OCI-LY3 (cell line): ENCODE measurements around the gene SLC43A1.

ENCODE experiments used
- H2AFZ ChIP-seq: fragments of 200-600, 300-600 bp; shearing (Covaris generic); 2 replicates; pipeline ENCODE4 v1.6.0; 2014; ENCODE audit warnings: antibody characterized with exemption, low read depth, low read length
- H3K27ac ChIP-seq: fragments of 200-600, 300-600 bp; sonication (generic); 2 replicates; pipeline ENCODE4 v1.5.1; 2014; ENCODE audit warnings: mild to moderate bottlenecking, low read length, moderate library complexity, mixed read lengths
- H3K27me3 ChIP-seq: fragments of 200-600, 300-600 bp; sonication (generic); 2 replicates; pipeline ENCODE4 v1.6.1; 2014; ENCODE audit warnings: low read depth, low read length, mixed read lengths
- H3K36me3 ChIP-seq: fragments of 200-600, 300-600 bp; sonication (generic); replicated peaks from 2 replicates; pipeline ENCODE3; 2014; ENCODE audit warnings: low read depth, low read length, mixed read lengths
- H3K4me1 ChIP-seq: fragments of 300-600, 200-600 bp; sonication (generic); 2 replicates; pipeline ENCODE4 v1.6.1; 2014; ENCODE audit warnings: low read length, mixed read lengths
- H3K4me2 ChIP-seq: fragments of 200-600, 300-600 bp; sonication (generic); 2 replicates; pipeline ENCODE4 v1.6.1; 2014; ENCODE audit warnings: low read length, mixed read lengths
- H3K4me3 ChIP-seq: fragments of 300-600, 200-600 bp; sonication (generic); 2 replicates; pipeline ENCODE4 v1.5.1; 2014; ENCODE audit warnings: antibody characterized with exemption, mild to moderate bottlenecking, low read length, moderate library complexity
- H3K79me2 ChIP-seq: fragments of 300-600, 200-600 bp; shearing (Covaris generic); 2 replicates; pipeline ENCODE4 v1.6.1; 2014; ENCODE audit warnings: mild to moderate bottlenecking, low read length, mixed read lengths
- H3K9ac ChIP-seq: fragments of 300-600, 200-600 bp; shearing (Covaris generic); 2 replicates; pipeline ENCODE4 v1.6.0; 2014; ENCODE audit warnings: mild to moderate bottlenecking, low read length, moderate library complexity
- H3K9me3 ChIP-seq: fragments of 200-600, 300-600 bp; shearing (Covaris generic); 2 replicates; pipeline ENCODE4 v1.6.1; 2014; ENCODE audit warnings: low read length, mixed read lengths; ENCODE audit not compliant: insufficient read depth
- H4K20me1 ChIP-seq: fragments of 200-600, 300-600 bp; sonication (generic); 2 replicates; pipeline ENCODE4 v1.6.1; 2016; ENCODE audit warnings: low read length, mixed read lengths; ENCODE audit not compliant: insufficient read depth
- CTCF ChIP-seq: fragments of 200-600, 300-600 bp; sonication (generic); IDR thresholded peaks from 2 replicates; pipeline ENCODE4 v1.5.1; 2014; ENCODE audit warnings: antibody characterized with exemption, low read length, low read depth
- EZH2phosphoT487 ChIP-seq: fragments of 200-600 bp; shearing (Covaris generic); IDR thresholded peaks from 2 replicates; pipeline ENCODE4 v1.6.1; 2018; ENCODE audit warnings: antibody characterized with exemption, mixed run types, low read depth

The SLC43A1 gene

GRCh38 chr11:57530215-57530595 is 14.7 kb upstream of the SLC43A1 start:
- Histone ChIP-seq H3K9ac (peak overlapping the region; percentile 88), H3K4me3 (peak overlapping the region; percentile 90), H3K4me2 (peak overlapping the region; percentile 93), H2AFZ (peak overlapping the region; percentile 10; the same call in 1 of the 2 replicates), H4K20me1 (no peaks in the 10 kb centered on the region), H3K79me2 (peaks cover 39% of the 10 kb centered on the region), H3K4me1 (peaks cover 16% of the 10 kb centered on the region), H3K9me3 (no peaks in the 10 kb centered on the region), H3K27ac (peak overlapping the region; percentile 44), H3K27me3 (no peaks in the 10 kb centered on the region), H3K36me3 (peaks cover 29% of the 10 kb centered on the region)
- no peak for TF ChIP-seq CTCF
- TF ChIP-seq EZH2phosphoT487 = no peak

- no peak overlapping the region for H3K27ac ChIP-seq
- no peaks in the 10 kb centered on the region for H3K9me3 ChIP-seq
- peak overlapping the region; percentile 90; the same call in 1 of the 2 replicates for H3K4me3 ChIP-seq
- no peaks in the 10 kb centered on the region for H3K27me3 ChIP-seq
- no peaks in the 10 kb centered on the region for H4K20me1 ChIP-seq
- peaks cover 16% of the 10 kb centered on the region for H3K4me1 ChIP-seq
- peak overlapping the region; percentile 93 for H3K4me2 ChIP-seq
- H3K79me2 ChIP-seq = peaks cover 39% of the 10 kb centered on the region
- H3K36me3 ChIP-seq = peaks cover 36% of the 10 kb centered on the region
- no peak overlapping the region for H2AFZ ChIP-seq
- H3K9ac ChIP-seq = no peak overlapping the region
- TF ChIP-seq EZH2phosphoT487 (no peak), CTCF (no peak)
Observed at GRCh38 chr11:57529012-57529411, 13.5 kb upstream of the SLC43A1 start.

- Histone ChIP-seq H3K4me3 (no peak overlapping the region), H2AFZ (no peak overlapping the region), H3K9ac (no peak overlapping the region), H3K79me2 (peaks cover 39% of the 10 kb centered on the region), H3K27ac (no peak overlapping the region), H3K9me3 (no peaks in the 10 kb centered on the region), H3K4me1 (peaks cover 16% of the 10 kb centered on the region), H3K27me3 (no peaks in the 10 kb centered on the region), H4K20me1 (no peaks in the 10 kb centered on the region), H3K4me2 (no peak overlapping the region), H3K36me3 (peaks cover 36% of the 10 kb centered on the region)
- TF ChIP-seq CTCF = peak; percentile 98
- TF ChIP-seq EZH2phosphoT487 = no peak
Observed at GRCh38 chr11:57527056-57527631, 11.6 kb upstream of the SLC43A1 start.

GRCh38 chr11:57523419-57523818 is 7.9 kb upstream of the SLC43A1 start:
- peaks cover 4% of the 10 kb centered on the region; the same call in 1 of the 2 replicates for H3K4me1 ChIP-seq
- H3K4me2 ChIP-seq = no peak overlapping the region
- no peaks in the 10 kb centered on the region for H4K20me1 ChIP-seq
- H3K27me3 ChIP-seq = no peaks in the 10 kb centered on the region
- no peak overlapping the region for H2AFZ ChIP-seq
- TF ChIP-seq CTCF = no peak
- no peak for TF ChIP-seq EZH2phosphoT487
- H3K27ac ChIP-seq = no peak overlapping the region
- H3K9ac ChIP-seq = no peak overlapping the region
- H3K9me3 ChIP-seq = no peaks in the 10 kb centered on the region
- peaks cover 25% of the 10 kb centered on the region for H3K36me3 ChIP-seq
- H3K79me2 ChIP-seq = peaks cover 14% of the 10 kb centered on the region
- no peak overlapping the region for H3K4me3 ChIP-seq
